GM23338 (cell line): ENCODE measurements around the gene BCL11B.

Source experiments
- CREB1 ChIP-seq: fragments of 250-450 bp; sonication (Bioruptor Pico); IDR thresholded peaks from 2 replicates; pipeline ENCODE4 v1.5.0; 2020; ENCODE audit warnings: low read depth, mild to moderate bottlenecking, moderate library complexity
- EZH2 ChIP-seq: fragments of 200-600 bp; sonication (generic); IDR thresholded peaks from one replicate; pipeline ENCODE4 v1.8.0; 2017; ENCODE audit warnings: antibody characterized with exemption, mild to moderate bottlenecking, low read depth; ENCODE audit not compliant: unreplicated experiment
- EZH2phosphoT487 ChIP-seq: fragments of 200-600 bp; sonication (generic); IDR thresholded peaks from one replicate; pipeline ENCODE4 v1.8.1; 2018; ENCODE audit warnings: antibody characterized with exemption; ENCODE audit not compliant: unreplicated experiment
- POLR2AphosphoS5 ChIP-seq: IDR thresholded peaks from 2 replicates; pipeline ENCODE4 v1.6.1; 2016; ENCODE audit warnings: antibody characterized with exemption, low read depth
- TF ChIP-seq, protein P1 (sequence below), 2 experiments: fragments of 200-600 bp in 1 of 2; sonication (generic) in 1 of 2; conservative IDR thresholded peaks; 2 replicates each; pipeline versions ENCODE4 v1.5.1 to v1.6.1; 2016 to 2017; ENCODE audit warnings: antibody characterized with exemption in 2 of 2, low read depth in 2 of 2, mild to moderate bottlenecking in 2 of 2, moderate library complexity in 1 of 2
- TF ChIP-seq, protein P2 (sequence below): IDR thresholded peaks from one replicate; pipeline ENCODE4 v1.6.1; 2018; ENCODE audit warnings: antibody characterized with exemption; ENCODE audit not compliant: unreplicated experiment
- TF ChIP-seq, protein P3 (sequence below): IDR thresholded peaks from 2 replicates; pipeline ENCODE4 v1.6.1; 2016; ENCODE audit warnings: antibody characterized with exemption

DNA sequence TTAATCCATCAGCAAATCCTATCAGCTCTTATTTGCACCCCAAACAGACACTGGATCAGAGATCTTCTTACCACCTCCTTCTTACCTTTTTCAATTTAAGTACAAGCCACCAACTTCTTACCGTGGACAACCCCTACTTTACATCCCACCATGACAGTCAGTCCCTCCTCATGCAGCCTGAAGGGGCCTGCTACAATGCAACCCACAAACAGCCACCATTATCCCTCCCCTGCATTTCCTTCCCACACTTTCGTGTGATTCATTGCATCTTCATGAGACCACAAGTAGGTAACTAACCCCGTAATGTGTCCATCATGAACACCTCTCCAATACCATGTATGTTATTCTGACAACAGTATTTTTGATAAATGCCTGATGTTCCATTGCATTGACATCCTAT is 108.6 kb downstream of the BCL11B start:
- TF ChIP-seq, protein P1, sequence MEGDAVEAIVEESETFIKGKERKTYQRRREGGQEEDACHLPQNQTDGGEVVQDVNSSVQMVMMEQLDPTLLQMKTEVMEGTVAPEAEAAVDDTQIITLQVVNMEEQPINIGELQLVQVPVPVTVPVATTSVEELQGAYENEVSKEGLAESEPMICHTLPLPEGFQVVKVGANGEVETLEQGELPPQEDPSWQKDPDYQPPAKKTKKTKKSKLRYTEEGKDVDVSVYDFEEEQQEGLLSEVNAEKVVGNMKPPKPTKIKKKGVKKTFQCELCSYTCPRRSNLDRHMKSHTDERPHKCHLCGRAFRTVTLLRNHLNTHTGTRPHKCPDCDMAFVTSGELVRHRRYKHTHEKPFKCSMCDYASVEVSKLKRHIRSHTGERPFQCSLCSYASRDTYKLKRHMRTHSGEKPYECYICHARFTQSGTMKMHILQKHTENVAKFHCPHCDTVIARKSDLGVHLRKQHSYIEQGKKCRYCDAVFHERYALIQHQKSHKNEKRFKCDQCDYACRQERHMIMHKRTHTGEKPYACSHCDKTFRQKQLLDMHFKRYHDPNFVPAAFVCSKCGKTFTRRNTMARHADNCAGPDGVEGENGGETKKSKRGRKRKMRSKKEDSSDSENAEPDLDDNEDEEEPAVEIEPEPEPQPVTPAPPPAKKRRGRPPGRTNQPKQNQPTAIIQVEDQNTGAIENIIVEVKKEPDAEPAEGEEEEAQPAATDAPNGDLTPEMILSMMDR (conservative IDR thresholded peaks at IDR 0.05; ENCODE audit: low read depth in 2 of 2): no peak
- no peak for TF ChIP-seq POLR2AphosphoS5
- no peak for TF ChIP-seq EZH2phosphoT487
- no peak for TF ChIP-seq CREB1 (CRISPR knock-in tag)
- TF ChIP-seq, protein P2, sequence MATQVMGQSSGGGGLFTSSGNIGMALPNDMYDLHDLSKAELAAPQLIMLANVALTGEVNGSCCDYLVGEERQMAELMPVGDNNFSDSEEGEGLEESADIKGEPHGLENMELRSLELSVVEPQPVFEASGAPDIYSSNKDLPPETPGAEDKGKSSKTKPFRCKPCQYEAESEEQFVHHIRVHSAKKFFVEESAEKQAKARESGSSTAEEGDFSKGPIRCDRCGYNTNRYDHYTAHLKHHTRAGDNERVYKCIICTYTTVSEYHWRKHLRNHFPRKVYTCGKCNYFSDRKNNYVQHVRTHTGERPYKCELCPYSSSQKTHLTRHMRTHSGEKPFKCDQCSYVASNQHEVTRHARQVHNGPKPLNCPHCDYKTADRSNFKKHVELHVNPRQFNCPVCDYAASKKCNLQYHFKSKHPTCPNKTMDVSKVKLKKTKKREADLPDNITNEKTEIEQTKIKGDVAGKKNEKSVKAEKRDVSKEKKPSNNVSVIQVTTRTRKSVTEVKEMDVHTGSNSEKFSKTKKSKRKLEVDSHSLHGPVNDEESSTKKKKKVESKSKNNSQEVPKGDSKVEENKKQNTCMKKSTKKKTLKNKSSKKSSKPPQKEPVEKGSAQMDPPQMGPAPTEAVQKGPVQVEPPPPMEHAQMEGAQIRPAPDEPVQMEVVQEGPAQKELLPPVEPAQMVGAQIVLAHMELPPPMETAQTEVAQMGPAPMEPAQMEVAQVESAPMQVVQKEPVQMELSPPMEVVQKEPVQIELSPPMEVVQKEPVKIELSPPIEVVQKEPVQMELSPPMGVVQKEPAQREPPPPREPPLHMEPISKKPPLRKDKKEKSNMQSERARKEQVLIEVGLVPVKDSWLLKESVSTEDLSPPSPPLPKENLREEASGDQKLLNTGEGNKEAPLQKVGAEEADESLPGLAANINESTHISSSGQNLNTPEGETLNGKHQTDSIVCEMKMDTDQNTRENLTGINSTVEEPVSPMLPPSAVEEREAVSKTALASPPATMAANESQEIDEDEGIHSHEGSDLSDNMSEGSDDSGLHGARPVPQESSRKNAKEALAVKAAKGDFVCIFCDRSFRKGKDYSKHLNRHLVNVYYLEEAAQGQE: no peak
- TF ChIP-seq EZH2: no peak
- TF ChIP-seq, protein P3, sequence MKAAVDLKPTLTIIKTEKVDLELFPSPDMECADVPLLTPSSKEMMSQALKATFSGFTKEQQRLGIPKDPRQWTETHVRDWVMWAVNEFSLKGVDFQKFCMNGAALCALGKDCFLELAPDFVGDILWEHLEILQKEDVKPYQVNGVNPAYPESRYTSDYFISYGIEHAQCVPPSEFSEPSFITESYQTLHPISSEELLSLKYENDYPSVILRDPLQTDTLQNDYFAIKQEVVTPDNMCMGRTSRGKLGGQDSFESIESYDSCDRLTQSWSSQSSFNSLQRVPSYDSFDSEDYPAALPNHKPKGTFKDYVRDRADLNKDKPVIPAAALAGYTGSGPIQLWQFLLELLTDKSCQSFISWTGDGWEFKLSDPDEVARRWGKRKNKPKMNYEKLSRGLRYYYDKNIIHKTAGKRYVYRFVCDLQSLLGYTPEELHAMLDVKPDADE: no peak
